Measurements from ENCODE around the gene NWD2.

DNA sequence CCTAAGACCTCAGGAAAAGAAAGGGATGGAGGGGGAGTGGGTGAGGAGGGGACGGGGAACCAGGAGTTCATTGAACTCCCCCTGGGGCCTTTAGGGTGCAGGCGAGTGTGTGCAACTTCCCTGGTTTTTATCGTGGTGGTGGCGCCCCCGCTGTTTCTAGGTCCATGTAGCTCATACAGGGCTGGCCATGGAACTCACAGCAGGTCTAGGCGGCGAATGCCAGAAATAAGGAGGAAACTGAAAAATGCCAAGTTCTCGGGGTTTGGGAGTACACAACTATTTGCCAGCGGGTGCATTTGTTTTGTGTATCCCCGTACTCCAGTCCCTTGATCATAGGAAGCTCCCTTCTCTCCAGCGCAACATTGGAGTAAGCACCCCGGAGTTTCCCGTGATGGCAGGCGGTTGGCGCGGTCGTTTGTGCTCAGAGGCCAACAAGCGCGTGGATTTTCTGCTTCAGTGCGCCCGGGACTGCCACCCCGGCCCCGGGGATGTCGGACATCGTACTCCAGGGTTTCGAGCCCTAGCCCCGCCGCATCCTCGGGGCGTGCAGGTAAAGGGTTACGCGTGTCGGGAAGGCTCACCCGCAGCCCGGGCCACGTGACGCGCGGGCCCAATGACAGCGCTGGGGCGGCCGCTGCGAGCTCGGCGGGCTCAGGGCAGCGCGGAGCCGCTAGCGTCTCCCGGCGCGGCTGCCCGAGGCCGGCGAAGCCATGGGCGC is 208.9 kb downstream of the NWD2 start:
- TF ChIP-seq, protein P1, sequence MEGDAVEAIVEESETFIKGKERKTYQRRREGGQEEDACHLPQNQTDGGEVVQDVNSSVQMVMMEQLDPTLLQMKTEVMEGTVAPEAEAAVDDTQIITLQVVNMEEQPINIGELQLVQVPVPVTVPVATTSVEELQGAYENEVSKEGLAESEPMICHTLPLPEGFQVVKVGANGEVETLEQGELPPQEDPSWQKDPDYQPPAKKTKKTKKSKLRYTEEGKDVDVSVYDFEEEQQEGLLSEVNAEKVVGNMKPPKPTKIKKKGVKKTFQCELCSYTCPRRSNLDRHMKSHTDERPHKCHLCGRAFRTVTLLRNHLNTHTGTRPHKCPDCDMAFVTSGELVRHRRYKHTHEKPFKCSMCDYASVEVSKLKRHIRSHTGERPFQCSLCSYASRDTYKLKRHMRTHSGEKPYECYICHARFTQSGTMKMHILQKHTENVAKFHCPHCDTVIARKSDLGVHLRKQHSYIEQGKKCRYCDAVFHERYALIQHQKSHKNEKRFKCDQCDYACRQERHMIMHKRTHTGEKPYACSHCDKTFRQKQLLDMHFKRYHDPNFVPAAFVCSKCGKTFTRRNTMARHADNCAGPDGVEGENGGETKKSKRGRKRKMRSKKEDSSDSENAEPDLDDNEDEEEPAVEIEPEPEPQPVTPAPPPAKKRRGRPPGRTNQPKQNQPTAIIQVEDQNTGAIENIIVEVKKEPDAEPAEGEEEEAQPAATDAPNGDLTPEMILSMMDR (conservative IDR thresholded peaks at IDR 0.05; ENCODE audit: low read length): no peak; the same call in 1 of the 2 replicates
- no peak for TF ChIP-seq EZH2phosphoT487 (IDR thresholded peaks at IDR 0.05; ENCODE audit: borderline replicate concordance)
